Upper lobe of left lung (tissue), 4 donors: ENCODE data around the gene OLFML2B.

Experiments used
- CTCF ChIP-seq, 6 experiments: fragments of 450-650 bp in 4 of 6; fragments of 200-600 bp in 2 of 6; sonication (generic) in 2 of 6; IDR thresholded peaks; one replicate each; pipeline ENCODE4 v1.5.1; 2016 to 2019; ENCODE audit warnings: antibody characterized with exemption in 6 of 6
- EP300 ChIP-seq, 4 donors: sonication (generic); formaldehyde crosslinking; IDR thresholded peaks; one replicate each; pipeline ENCODE4 v1.5.1; 2017; ENCODE audit warnings: antibody characterized with exemption in 4 of 4, control low read depth in 2 of 4
- POLR2A ChIP-seq, 4 donors: fragments of 450-650 bp; IDR thresholded peaks; one replicate each; pipeline ENCODE4 v1.5.1; 2016 to 2017; ENCODE audit warnings: antibody characterized with exemption in 4 of 4, mild to moderate bottlenecking in 2 of 4
- POLR2AphosphoS5 ChIP-seq, 2 donors: sonication (generic); formaldehyde crosslinking; IDR thresholded peaks; one replicate each; pipeline ENCODE4 v1.5.1; 2017; ENCODE audit warnings: antibody characterized with exemption in 2 of 2

GRCh38 chr1:161940866-161941591, 82.6 kb downstream of the OLFML2B start:
- TF ChIP-seq POLR2A (IDR thresholded peaks at IDR 0.05) (no peak), CTCF (IDR thresholded peaks at IDR 0.05) (no peak), POLR2AphosphoS5 (IDR thresholded peaks at IDR 0.05) (no peak), EP300 (IDR thresholded peaks at IDR 0.05) (no peak)
